ENCODE results near the gene KCNB1.

GRCh38 chr20:49348563-49348962 lies 133.9 kb downstream of the KCNB1 start:
- no peak for TF ChIP-seq CTCF (conservative IDR thresholded peaks at IDR 0.05; ENCODE audit: low read depth, low read length)
- TF ChIP-seq RAD21 (IDR thresholded peaks at IDR 0.05; ENCODE audit: low read length) = no peak
- no peak for TF ChIP-seq POLR2A (IDR thresholded peaks at IDR 0.05; ENCODE audit: low read depth, low read length)
- TF ChIP-seq BHLHE40 (IDR thresholded peaks at IDR 0.05; ENCODE audit: low read depth, low read length) = no peak
- TF ChIP-seq NFE2L2 (IDR thresholded peaks at IDR 0.05; ENCODE audit: low read depth, low read length) = no peak
- TF ChIP-seq CEBPB (IDR thresholded peaks at IDR 0.05; ENCODE audit: low read depth, low read length) = no peak
- TF ChIP-seq RFX5 (IDR thresholded peaks at IDR 0.05; ENCODE audit: low read depth, low read length) = no peak
- TF ChIP-seq CHD1 (IDR thresholded peaks at IDR 0.05; ENCODE audit: low read depth, low read length) = no peak
- no peak for TF ChIP-seq ELK1 (IDR thresholded peaks at IDR 0.05; ENCODE audit: borderline replicate concordance, low read depth, low read length)

Measured in IMR-90 (cell line).